Hepatocyte (in vitro differentiated cells): Measurements from ENCODE around the gene FSTL1.

Source experiments
- CTCF ChIP-seq: fragments of 200-600 bp; sonication (generic); IDR thresholded peaks from 2 replicates; pipeline ENCODE4 v1.5.1; 2016; ENCODE audit warnings: antibody characterized with exemption, mild to moderate bottlenecking; ENCODE audit not compliant: poor library complexity
- EZH2 ChIP-seq: fragments of 200-600 bp; sonication (generic); IDR thresholded peaks from 2 replicates; pipeline ENCODE4 v1.6.1; 2016; ENCODE audit warnings: antibody characterized with exemption, mild to moderate bottlenecking, borderline replicate concordance
- EZH2phosphoT487 ChIP-seq: fragments of 200-600 bp; sonication (generic); IDR thresholded peaks from one replicate; pipeline ENCODE4 v1.6.1; 2018; ENCODE audit warnings: antibody characterized with exemption, mild to moderate bottlenecking, low read depth, moderate library complexity; ENCODE audit not compliant: unreplicated experiment, severe bottlenecking

- TF ChIP-seq EZH2 (no peak), CTCF (no peak), EZH2phosphoT487 (no peak)
Observed at GRCh38 chr3:120416868-120417267, 33.9 kb downstream of the FSTL1 start.
